B cell (primary cell): ENCODE measurements around the gene CLEC4E. TPM values are rescaled to one million over a fixed set of nuclear protein-coding genes. Genes with fewer than 3 reads are reported as not detected.

Experiments used
- ATAC-seq: fragments of 200-7000 bp; cut with Tn5 transposase; one replicate; pipeline ENCODE4 v1.10.0; 2021; ENCODE audit warnings: low read depth, mild to moderate bottlenecking, moderate number of reproducible peaks, moderate library complexity
- CTCF ChIA-PET: fragments of 350-600 bp; sonication (Branson Sonifier 250); formaldehyde crosslinking; loops from one replicate; lab custom pipeline; 2021; ENCODE audit warnings: antibody characterized with exemption, inconsistent platforms; lab: Charles Lee
- POLR2A ChIA-PET: fragments of 350-600 bp; sonication (Branson Sonifier 250); formaldehyde crosslinking; loops from one replicate; lab custom pipeline; 2021; ENCODE audit warnings: antibody characterized with exemption; lab: Charles Lee
- DNase-seq: peaks from one replicate; pipeline ENCODE4 v3.0.0; 2013
- H2AFZ ChIP-seq: 2 replicates; pipeline ENCODE4 v1.6.1; 2012; ENCODE audit warnings: mild to moderate bottlenecking, low read depth, low read length; ENCODE audit not compliant: insufficient read depth, poor library complexity, severe bottlenecking
- H3K27ac ChIP-seq, 2 donors: 1 replicate in 1 of 2; 2 replicates in 1 of 2; pipeline ENCODE4 v1.5.1; 2012 to 2013; ENCODE audit warnings: low read length in 2 of 2, mild to moderate bottlenecking in 2 of 2, moderate library complexity in 1 of 2
- H3K27me3 ChIP-seq, 4 experiments: fragments of 200-600 bp in 1 of 4; sonication (generic) in 1 of 4; replicated peaks in 1 of 4; 1 replicate in 2 of 4; 2 replicates in 2 of 4; pipeline versions ENCODE4 v1.6.1 to v1.7.0; 2013 to 2016; ENCODE audit warnings: low read length in 3 of 4, mild to moderate bottlenecking in 2 of 4, mixed read lengths in 1 of 4, moderate library complexity in 1 of 4; ENCODE audit not compliant: insufficient read depth in 4 of 4, control insufficient read depth in 3 of 4; ENCODE audit errors: control extremely low read depth in 1 of 4
- H3K36me3 ChIP-seq, 2 experiments: replicated peaks in 1 of 2; 1 replicate in 1 of 2; 2 replicates in 1 of 2; pipeline versions ENCODE4 v1.6.1 to v1.7.1; 2013; ENCODE audit warnings: low read length in 1 of 2; ENCODE audit not compliant: insufficient read depth in 2 of 2, control insufficient read depth in 1 of 2; ENCODE audit errors: control extremely low read depth in 1 of 2, extremely low read depth in 1 of 2
- H3K4me1 ChIP-seq, 2 donors: fragments of 200-600 bp in 1 of 2; sonication (generic) in 1 of 2; 1 replicate in 1 of 2; 2 replicates in 1 of 2; pipeline versions ENCODE4 v1.5.1 to v1.6.1; 2013 to 2017; ENCODE audit warnings: low read length in 2 of 2; ENCODE audit not compliant: control insufficient read depth in 2 of 2, insufficient read depth in 2 of 2
- H3K4me2 ChIP-seq: replicated peaks from 2 replicates; pipeline ENCODE3; 2012; ENCODE audit warnings: mild to moderate bottlenecking, low read depth, low read length; ENCODE audit not compliant: poor library complexity, severe bottlenecking
- H3K4me3 ChIP-seq, 5 experiments: fragments of 200-600 bp in 1 of 5; sonication (generic) in 1 of 5; 1 replicate in 3 of 5; 2 replicates in 2 of 5; pipeline versions ENCODE4 v1.5.1 to v1.7.0; 2011 to 2016; ENCODE audit warnings: low read length in 4 of 5, mild to moderate bottlenecking in 4 of 5, low read depth in 2 of 5, control low read depth in 1 of 5, moderate library complexity in 1 of 5; ENCODE audit not compliant: insufficient read depth in 1 of 5; ENCODE audit errors: control extremely low read depth in 1 of 5, extremely low read depth in 1 of 5
- H3K79me2 ChIP-seq: fragments of 200-600 bp; sonication (generic); one replicate; pipeline ENCODE4 v1.6.0; 2016; ENCODE audit warnings: low read length; ENCODE audit not compliant: control insufficient read depth, insufficient read depth
- H3K9ac ChIP-seq: fragments of 200-600 bp; sonication (generic); 2 replicates; pipeline ENCODE4 v1.6.1; 2017; ENCODE audit warnings: mild to moderate bottlenecking, low read length, moderate library complexity
- H3K9me3 ChIP-seq, 3 donors: one replicate each; pipeline versions ENCODE4 v1.6.1 to v1.7.1; 2013; ENCODE audit warnings: low read length in 2 of 3; ENCODE audit not compliant: control insufficient read depth in 2 of 3, insufficient read depth in 1 of 3; ENCODE audit errors: control extremely low read depth in 1 of 3
- H4K20me1 ChIP-seq: 2 replicates; pipeline ENCODE4 v1.6.0; 2012; ENCODE audit warnings: mild to moderate bottlenecking, low read length; ENCODE audit not compliant: insufficient read depth, control insufficient read depth, poor library complexity, severe bottlenecking
- H3K27ac Mint-ChIP-seq: one replicate; pipeline ENCODE4 v1.8.0; 2021; ENCODE audit warnings: mixed read lengths
- H3K27me3 Mint-ChIP-seq: one replicate; pipeline ENCODE4 v1.8.0; 2021; ENCODE audit warnings: mixed read lengths
- H3K4me1 Mint-ChIP-seq: one replicate; pipeline ENCODE4 v1.8.0; 2021; ENCODE audit warnings: mixed read lengths
- H3K4me3 Mint-ChIP-seq: one replicate; pipeline ENCODE4 v1.8.0; 2021; ENCODE audit warnings: mixed read lengths
- H3K9me3 Mint-ChIP-seq: one replicate; pipeline ENCODE4 v1.8.0; 2022; ENCODE audit warnings: mixed read lengths; ENCODE audit not compliant: insufficient read depth
- CTCF ChIP-seq: fragments of 200-600 bp; IDR thresholded peaks from one replicate; pipeline ENCODE4 v1.8.0; 2022; ENCODE audit warnings: antibody characterized with exemption, mild to moderate bottlenecking
- EZH2 ChIP-seq: IDR thresholded peaks from 2 replicates; pipeline ENCODE4 v1.6.1; 2012; ENCODE audit warnings: borderline replicate concordance, low read depth, mild to moderate bottlenecking, moderate library complexity, low read length; ENCODE audit not compliant: insufficient read depth, poor library complexity, severe bottlenecking
- WGBS: methylation state at CpG from one replicate; pipeline ENCODE4 v1.1.5; 2013; ENCODE audit warnings: missing lambda C conversion rate; ENCODE audit not compliant: insufficient coverage; 5-methylcytosine and 5-hydroxymethylcytosine counted together
- intact Hi-C: fragments of 100-400 bp; cut with micrococcal nuclease; formaldehyde crosslinking; loops from one replicate; pipeline ENCODE4 v1.10.0; 2022
- polyA plus RNA-seq: library from polyadenylated mRNA; depleted of rRNA; stranded (reverse); fragments of >200 nt; gene quantifications from 2 replicates; pipeline ENCODE4 v1.2.3, GENCODE V29; 2012
- total RNA-seq, 2 donors: library from RNA; stranded (reverse); fragments of 120-200 nt in 1 of 2; gene quantifications; 1 replicate in 1 of 2; 2 replicates in 1 of 2; pipeline versions ENCODE4 v1.2.3 to v1.2.4, GENCODE V29; 2013 to 2022

Gene CLEC4E
- total and polyA plus RNA-seq, 2 donors (not counting 1 experiment from before 2014, with no cell fraction given): 0.06 TPM; not detected in 1

- TF ChIP-seq EZH2: no peak
- no peak for TF ChIP-seq CTCF
- H3K79me2 ChIP-seq: no peaks in the 10 kb centered on the region
- H3K4me3 ChIP-seq: no peak overlapping the region
- Mint-ChIP-seq H3K27me3 (peaks cover 3% of the 10 kb centered on the region), H3K27ac (no peak overlapping the region), H3K4me3 (no peak overlapping the region), H3K9me3 (no peaks in the 10 kb centered on the region), H3K4me1 (peaks cover 6% of the 10 kb centered on the region)
- H3K4me2 ChIP-seq: no peak overlapping the region
- no peaks in the 10 kb centered on the region for H4K20me1 ChIP-seq
- WGBS: no CpG with 5 or more reads among the region's 2 CpGs
- H2AFZ ChIP-seq: no peak overlapping the region
- intact Hi-C loops: no loop called here
- POLR2A ChIA-PET: no interaction called here
- no peaks in the 10 kb centered on the region for H3K9me3 ChIP-seq
- H3K27me3 ChIP-seq: peaks cover 0 to 3% (median 0%) of the 10 kb centered on the region in 4 experiments
- no peak overlapping the region for H3K27ac ChIP-seq
- DNase-seq: no peak
- CTCF ChIA-PET: interaction anchor here (1.1 kb wide), 1 partner anchor 502 kb away, joined by 3 read pairs; no protein-coding TSS in a partner anchor
- ATAC-seq: no peak
- no peaks in the 10 kb centered on the region for H3K36me3 ChIP-seq
- H3K4me1 ChIP-seq: no peaks in the 10 kb centered on the region
- no peak overlapping the region for H3K9ac ChIP-seq
Observed at GRCh38 chr12:8547645-8548044, 6.9 kb upstream of the CLEC4E start.

GRCh38 chr12:8546591-8546990 lies 5.9 kb upstream of the CLEC4E start:
- H3K27me3 Mint-ChIP-seq: peaks cover 6% of the 10 kb centered on the region
- ATAC-seq: no peak
- ChIA-PET POLR2A (interaction anchor here (0.5 kb wide), 1 partner anchor 359 kb away, joined by 5 read pairs; no protein-coding TSS in a partner anchor), CTCF (interaction anchor here (1.2 kb wide), 1 partner anchor 492 kb away, joined by 3 read pairs; no protein-coding TSS in a partner anchor)
- no peaks in the 10 kb centered on the region for H3K9me3 Mint-ChIP-seq
- Histone ChIP-seq H3K27me3 (peaks cover 0 to 3% (median 0%) of the 10 kb centered on the region in 4 experiments), H2AFZ (no peak overlapping the region), H3K4me1 (no peaks in the 10 kb centered on the region), H3K4me2 (no peak overlapping the region), H3K9me3 (no peaks in the 10 kb centered on the region), H4K20me1 (no peaks in the 10 kb centered on the region), H3K27ac (no peak overlapping the region), H3K9ac (no peak overlapping the region), H3K79me2 (no peaks in the 10 kb centered on the region), H3K4me3 (no peak overlapping the region), H3K36me3 (no peaks in the 10 kb centered on the region)
- peaks cover 6% of the 10 kb centered on the region for H3K4me1 Mint-ChIP-seq
- no peak for DNase-seq
- no peak overlapping the region for H3K27ac Mint-ChIP-seq
- intact Hi-C loops: no loop called here
- H3K4me3 Mint-ChIP-seq: no peak overlapping the region
- 87% methylated on average over 2 of the region's 3 CpGs for WGBS
- TF ChIP-seq CTCF: no peak
- no peak for TF ChIP-seq EZH2
